NCI-H748 (cell line): ENCODE results near the gene PRDM16.

Experiments
- DNase-seq: peaks from one replicate; lab custom pipeline; 2025; ENCODE audit not compliant: unreplicated experiment; lab: John Stamatoyannopoulos, UW

PRDM16 gene

DNA sequence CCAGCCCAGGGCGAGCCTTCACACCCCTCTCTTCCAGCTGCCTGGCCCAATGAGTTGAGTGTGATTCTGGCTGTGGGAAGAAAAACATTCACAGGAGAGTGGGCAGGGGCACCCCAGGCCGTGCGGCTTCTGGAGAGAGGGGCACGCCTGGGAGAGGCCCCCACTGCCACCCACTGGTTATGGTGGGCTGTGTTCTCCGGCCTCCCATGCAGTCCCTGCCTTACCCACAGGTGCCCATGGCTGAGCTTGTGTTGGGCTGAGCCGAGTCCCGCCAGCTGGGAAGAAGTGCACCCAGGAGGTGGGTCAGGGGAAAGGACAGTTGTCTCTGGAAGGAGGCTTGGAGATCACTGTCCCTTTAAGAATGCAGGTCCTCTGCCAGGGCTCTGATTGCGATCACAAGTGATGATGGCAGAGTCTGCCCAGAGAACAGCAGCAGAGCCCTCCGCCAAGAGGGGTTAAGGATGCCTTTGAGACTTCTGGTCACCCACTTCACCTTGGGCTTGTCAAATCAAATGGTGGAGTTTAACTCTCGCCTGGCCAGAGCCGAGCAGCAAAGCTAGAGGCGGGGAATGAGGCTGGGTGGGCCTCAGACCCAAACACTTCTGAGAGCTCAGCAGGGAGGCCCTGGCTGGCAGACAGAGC is 260.8 kb downstream of the PRDM16 start:
- DNase-seq = no peak

DNA sequence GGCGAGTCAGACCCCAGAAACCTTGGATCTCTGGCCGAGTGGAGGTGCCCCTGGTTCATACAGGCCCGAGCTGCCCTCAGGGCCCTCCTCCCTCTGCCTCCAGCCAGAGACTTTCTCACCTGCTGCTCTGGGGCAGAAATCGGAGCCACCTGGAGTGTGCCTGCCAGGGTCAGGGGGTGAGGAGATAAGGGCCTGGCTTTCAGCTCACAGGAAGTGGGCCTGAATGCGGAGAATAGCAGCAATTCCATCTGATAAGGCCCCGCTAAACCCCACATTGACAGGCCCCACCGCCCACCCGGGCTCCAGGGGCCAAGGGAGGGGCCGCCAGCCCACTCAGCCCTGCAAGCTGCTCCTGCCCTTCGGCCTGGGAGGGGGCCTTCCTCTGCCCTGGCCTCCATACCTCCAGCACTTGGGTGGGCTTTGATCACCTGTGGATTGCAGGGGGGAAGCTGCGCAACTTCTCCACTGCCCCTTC is 261.8 kb downstream of the PRDM16 start:
- no peak for DNase-seq

DNA sequence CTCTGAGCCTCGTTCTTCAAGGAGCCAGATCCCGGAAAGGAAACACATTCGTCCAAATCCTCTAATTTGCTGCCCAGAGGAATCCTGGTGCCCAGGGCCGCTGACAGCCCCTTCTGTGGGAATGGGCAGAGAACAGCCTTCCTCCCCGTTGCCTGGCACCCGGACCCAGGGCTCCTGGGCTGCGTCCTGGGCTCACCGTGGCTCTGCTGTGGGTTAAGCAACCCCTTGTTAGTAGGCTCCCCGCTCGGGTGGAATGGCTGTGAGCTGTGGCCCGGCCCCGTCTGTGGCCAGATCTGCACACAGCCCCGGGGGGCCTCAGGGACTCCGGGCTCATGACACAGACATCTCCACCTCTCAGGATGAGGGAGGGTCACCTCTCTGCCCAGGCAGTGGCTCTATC is 262.6 kb downstream of the PRDM16 start:
- no peak for DNase-seq

DNA sequence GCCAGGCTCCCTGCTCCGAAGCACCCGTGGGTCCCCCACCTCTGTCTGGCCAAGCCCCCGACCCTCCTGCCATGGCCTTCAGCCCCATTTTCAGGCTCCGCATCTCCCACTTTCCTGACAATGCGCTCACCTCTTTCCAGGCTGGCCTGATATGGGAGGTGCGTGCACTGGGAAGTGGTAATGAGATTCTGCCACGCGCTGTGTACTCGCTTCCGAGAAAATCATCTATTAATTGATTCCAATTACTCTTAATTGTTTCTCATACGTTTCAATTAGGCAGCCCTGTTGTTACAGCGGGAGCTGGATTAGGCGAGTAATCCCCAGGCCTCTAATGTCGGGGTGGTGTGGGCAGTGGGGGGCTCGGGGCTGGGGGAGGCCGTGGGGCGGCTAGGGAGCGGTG is 263.0 kb downstream of the PRDM16 start:
- DNase-seq = peak; percentile 4

DNA sequence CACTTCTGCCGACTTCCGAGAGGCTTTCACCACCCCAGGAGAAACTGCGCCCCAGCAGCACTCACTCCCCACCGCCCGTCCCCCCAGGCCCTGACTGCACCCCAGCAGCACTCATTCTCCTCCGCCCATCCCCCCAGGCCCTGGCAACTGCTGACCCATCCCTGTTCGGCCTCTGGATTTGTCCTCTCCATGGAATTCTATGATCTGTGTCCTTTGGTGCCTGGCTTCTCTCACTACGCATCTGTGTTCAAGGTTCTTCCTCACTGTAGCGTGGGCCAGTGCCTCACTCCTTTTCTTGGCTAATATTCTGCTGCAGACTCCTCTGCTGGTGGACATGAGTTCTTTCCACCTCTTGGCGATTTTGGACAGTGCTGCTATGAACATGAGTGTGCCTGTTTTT is 263.7 kb downstream of the PRDM16 start:
- no peak for DNase-seq

DNA sequence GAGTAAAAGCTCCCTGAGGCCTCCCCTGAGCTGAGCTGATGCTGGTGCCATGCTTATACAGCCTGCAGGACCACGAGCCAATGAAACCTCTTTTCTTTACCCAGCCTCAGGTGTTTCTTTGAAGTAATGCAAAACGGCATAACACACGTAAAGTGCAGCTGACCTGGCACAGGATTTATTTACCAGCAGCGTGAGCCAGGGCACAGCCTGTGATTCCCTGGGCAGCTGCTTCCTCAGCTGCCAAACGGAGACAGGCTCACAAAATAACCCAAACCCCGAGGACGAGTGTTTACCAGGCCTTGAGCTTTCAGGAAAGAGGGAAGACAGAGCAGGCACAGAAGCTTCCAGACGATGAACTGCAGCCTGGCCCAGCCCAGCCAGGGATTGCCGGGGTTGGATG is 264.9 kb downstream of the PRDM16 start:
- no peak for DNase-seq

DNA sequence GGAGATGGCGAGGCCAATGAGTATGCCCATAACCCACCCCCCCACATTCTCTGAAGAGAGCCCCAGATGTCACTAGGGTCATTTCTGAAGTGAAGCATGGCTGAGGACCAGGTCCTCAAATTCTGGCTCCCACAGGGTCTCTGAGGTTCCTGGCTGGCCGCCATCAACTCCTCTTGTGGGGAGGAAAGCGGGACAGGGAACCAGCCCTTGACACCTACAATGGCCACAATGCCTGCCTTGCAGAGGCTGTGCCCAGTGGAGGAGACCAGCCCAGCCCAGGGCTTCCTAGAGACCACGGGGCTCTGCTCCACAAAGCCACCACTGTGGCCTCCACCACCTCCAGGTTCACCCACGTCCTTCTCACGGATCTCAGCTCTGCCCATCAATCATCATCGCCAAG is 265.4 kb downstream of the PRDM16 start:
- no peak for DNase-seq

DNA sequence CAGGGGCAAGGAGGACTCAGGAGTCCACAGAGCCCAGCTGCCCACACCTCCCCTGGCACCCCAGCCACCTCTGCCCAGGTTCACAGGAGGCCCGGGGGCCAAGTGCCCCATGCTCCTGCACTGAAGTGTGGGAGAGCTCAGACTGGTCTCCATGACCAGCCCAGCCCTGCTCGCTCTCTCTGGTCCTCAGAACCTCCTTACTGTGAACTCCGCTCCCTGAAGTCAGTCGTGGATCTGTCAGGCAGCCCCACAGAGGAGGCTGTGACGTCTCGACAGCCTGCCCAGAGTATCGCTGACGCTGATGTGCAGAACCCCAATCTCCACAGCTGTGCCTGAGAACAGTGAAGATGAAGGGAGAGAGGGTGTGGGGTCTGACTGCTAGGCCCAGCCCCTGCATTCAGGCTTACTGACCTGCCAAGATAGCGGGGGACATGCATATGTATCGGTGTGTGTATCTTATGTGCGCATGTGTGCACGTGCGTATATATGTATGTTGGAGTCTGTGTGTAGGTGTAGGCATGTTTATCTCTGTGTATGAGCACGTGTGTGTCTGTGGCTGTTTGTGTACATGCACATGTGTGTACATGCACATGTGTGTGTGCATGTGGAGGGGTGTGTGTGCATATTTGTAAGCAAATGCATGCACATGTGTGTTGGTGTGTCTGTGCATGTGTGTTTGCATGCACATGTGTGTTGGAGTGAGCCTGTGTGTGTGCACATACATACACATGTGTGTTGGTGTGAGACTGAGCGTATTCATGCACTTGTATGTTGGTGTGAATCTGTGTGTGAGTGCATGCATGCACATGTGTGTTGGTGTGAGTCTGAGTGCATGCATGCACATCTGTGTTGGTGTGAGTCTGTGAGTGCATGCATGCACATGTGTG is 267.0 kb downstream of the PRDM16 start:
- DNase-seq = no peak

DNA sequence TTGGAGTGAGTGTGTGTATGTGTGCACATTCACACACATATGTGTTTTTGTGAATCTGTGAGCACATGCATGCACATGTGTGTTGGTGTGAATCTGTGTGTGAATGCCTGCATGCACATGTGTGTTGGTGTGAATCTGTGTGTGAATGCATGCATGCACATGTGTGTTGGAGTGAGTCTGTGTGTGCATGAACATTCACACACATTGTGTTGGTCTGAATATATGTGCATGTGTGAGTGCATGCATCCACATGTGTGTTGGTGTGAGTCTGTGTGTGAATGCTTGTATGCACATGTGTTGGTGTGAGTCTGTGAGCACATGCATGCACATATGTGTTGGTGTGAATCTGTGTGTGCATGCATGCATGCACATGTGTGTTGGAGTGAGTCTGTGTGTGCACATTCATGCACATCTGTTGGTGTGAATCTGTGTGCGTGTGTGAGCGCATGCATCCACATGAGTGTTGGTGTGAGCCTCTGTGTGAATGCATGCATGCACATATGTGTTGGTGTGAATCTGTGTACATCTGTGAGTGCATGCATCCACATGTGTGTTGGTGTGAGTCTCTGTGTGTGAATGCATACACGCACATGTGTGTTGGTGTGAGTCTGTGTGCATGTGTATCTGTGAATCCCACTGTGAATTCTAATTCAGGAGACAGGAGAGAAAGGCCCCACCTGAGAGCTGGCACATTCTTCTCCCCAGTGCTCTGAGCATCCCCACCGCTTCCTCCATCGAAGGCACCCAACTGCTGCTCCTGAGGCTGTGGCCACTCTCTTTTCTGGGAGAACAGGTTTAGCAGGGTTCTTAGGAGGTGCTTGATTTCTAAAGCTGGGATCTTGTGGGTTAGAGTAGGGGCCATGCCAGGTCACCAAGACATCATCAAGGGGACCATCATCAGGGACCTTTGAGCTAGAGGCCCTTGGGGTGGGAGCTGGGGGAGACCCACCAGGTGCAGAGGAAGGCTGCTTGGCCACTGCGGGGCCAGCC is 267.9 kb downstream of the PRDM16 start:
- no peak for DNase-seq

DNA sequence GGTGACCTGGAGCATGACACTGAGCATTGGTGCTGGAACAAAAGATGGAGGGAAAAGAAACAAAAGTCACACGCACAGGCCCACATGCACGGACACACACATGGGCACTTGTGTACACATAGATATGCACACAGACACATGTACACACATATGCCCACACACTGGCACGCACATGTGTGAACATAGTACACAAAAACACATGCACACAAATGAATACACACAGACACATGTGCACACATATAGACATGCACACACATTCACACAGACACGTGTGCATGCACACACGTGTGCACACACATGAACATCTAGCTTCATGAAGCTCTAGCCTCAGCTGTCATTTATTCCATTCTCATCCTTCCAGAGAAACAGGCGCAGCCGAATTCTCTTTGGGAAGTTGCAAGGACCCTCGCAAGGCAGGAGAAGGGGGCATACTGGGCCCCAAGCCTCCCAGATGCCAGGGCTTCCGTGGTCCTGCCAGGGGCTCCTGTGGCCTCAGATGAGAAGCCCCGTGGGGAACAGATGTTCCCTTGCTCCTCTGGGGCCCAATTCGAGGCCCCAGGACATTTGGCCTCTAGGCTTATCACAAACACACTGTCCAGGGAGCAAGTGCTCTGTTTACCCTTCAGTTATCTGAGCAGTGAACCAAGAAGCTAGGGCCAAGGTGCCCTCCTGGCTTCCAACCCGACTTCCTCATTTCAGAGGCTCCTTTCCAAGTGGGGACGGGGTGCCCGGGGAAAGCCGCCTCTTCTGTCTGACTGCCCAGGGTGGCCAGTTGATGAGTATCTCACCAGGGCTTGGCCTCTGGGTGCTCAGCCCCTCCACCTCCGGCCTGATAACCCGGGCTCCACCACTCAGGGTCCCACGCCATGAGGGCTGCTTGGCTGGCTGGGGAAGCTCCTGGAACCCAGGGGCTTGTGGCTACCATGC is 269.1 kb downstream of the PRDM16 start:
- no peak for DNase-seq

DNA sequence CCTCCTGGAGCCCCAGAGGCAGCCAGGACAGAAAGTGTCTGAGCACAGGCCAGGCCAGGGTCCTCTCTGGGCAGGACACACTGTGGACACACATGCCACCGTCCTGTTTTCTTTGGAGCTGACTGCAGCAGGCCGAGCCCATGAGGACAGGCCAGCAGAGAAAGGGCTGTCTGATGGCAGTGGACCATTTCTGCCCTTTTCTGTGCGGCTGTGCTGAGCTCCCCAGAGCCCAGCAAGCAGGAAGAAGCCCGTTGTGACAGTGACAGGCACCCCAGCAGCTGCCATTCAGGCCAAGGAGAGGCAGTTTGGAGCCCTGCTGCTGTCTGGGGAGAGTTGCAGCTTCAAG is 269.7 kb downstream of the PRDM16 start:
- DNase-seq = no peak

DNA sequence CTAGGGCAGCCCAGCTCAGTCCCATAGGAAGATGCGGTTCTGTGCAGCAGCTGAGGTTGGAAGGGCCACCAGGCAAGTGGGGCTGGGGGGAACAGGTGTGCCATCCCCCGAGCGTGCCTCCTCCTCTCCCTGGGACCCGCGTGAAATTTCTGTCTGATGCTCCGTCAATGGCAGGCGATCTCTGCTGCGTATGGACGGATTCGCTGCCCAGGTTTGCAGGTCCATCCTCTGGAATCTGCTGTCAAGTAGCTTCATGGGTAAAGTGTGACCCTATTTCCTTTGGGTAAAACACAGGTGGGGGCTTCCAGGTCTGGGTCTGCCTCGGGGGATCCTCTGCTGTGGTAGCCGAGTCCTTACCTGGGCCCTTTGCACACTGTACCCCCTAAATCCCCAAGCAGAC is 270.9 kb downstream of the PRDM16 start:
- no peak for DNase-seq

DNA sequence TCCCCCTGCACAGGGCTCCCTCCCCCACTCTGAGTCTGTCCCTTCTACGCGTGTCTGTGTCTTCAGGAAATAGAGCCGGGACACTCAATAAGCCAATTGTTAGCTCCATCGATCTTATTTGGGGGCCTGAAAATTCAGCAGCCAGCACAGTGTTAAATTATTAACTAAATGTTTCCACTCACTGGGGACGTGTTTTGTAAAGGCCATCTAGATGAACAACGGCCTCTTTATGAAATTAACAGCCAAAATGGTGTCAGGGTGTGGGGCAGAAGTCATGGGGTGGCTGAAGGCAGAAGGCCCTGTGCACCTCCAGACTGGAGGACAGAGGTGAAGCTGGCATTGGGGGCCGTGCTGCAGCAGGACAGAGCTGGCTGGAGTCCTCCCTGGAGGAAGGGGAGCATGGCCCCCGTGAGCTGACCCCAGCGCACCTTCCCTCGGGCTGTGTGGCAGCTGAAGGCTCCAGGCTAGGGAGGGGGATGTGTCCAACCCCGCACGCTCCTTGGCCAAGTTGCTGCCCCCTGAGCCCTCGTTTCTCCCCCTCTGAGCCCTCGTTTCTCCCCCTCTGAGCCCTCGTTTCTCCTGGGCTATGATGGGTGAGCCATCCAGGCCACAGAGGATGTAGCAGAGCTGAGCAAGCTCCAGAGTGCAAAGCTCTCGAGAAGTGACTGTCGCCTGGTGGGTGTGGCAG is 271.7 kb downstream of the PRDM16 start:
- DNase-seq = no peak

DNA sequence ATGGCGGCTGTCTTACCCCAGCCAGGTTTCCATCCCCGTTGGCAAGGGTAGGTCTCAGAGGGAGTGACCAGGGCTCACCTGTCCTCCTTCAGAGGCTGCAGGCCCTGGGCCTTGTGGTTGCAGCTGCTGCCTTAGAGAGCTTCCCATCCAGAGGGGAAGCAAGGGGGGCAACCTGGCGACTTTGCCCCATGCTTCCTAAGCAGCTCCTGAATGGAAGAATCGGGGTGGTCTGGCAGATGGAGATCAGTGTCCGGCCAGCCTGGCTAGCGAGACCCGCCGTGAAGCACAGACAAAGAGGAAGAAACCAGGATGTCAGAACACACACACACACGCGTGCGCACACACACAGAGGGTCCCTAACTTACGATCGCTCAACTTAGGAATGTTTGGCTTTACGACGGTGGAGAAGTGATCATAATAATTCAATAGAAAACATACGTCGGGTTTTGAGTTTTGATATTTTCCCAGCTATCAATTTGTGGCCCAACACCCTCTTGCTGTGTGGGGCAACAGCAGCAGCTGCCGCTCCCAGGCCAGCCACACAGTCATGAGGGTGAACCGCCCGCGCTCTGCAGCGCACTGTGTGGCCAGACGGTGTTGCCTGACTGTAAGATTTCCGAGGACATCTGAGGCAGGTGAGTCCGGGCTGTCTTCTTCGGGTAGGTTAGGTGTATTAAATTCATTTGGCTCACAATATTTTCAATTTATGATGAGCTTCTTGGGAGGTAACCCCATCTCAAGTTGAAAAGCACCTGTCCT is 272.4 kb downstream of the PRDM16 start:
- no peak for DNase-seq

DNA sequence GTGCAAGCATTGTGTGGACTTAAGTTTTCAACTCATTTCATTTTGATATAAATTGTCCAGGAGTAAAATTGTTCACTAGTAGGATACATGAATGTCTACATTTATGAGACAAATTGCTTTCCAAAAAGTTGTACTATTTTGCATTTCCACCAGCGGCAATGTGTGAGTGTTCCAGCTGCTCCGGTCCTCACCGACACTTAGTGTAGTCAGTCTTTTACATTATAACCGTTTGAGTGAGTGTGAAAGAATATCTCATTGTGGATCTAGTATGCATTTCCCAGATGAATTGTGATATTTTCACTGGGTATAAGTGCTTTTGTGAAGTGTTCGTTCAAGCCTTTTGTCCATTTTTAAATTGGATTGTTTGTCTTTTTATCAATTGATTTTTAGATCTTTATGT is 274.0 kb downstream of the PRDM16 start:
- DNase-seq = no peak

DNA sequence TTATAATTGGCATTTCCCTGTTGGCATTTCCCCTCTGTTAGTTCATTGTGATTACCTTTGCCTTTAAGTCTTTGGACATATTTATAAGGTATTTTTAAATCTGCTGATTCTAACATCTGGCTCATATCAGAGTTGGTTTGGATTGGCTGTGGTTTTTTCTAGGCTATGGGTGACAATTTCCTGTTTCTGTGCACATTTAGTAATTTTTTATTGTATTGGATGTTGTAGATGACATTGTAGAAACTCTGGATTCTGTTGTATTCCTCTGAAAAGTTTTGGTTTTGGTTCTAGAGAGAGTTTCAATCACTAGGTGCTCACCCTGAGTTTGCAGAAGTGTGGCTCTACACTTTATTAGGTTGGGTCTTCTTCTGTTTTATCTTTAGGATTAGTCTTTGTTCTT is 275.4 kb downstream of the PRDM16 start:
- DNase-seq = no peak

DNA sequence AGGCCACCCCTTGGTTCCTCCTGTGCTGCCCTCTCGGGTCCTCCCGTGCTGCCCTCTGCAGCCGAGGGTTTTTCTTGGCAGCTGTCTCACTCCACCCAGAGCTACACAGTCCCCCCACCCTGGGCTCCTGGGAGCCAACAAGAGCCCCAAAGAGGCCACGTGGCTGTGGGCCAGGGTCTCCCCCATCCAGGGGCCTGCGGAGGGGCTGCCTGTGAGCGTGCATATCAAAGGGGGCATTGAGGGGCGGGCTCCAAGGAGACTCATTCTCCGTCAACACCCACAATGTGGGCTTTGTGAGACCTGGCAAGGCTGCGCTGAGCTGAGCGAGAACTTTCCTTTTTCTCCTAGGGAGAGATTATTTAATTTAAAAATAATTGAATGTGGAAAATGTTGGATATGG is 276.8 kb downstream of the PRDM16 start:
- no peak for DNase-seq

DNA sequence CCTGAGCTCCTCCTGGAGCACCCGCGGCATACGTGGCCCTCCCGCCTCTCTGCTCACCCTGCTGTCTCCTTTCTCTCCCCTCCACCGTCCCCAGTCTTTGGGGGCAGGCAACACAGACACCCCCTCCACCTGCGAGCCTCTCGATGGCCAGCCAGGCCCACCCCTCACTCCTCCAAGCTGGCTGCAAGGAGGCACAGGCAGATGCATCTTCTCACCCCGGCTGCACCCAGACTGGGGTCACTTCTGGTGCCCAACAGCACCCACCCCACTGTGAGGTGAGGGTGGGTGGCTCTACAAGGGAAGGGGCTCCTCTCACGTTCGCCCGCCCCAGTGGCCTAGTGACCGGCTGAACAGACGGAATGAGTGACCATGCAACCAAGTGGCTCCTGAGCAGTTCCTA is 277.5 kb downstream of the PRDM16 start:
- DNase-seq = no peak
